Measurements from ENCODE around the gene EXOC3L2.

Gene EXOC3L2

DNA sequence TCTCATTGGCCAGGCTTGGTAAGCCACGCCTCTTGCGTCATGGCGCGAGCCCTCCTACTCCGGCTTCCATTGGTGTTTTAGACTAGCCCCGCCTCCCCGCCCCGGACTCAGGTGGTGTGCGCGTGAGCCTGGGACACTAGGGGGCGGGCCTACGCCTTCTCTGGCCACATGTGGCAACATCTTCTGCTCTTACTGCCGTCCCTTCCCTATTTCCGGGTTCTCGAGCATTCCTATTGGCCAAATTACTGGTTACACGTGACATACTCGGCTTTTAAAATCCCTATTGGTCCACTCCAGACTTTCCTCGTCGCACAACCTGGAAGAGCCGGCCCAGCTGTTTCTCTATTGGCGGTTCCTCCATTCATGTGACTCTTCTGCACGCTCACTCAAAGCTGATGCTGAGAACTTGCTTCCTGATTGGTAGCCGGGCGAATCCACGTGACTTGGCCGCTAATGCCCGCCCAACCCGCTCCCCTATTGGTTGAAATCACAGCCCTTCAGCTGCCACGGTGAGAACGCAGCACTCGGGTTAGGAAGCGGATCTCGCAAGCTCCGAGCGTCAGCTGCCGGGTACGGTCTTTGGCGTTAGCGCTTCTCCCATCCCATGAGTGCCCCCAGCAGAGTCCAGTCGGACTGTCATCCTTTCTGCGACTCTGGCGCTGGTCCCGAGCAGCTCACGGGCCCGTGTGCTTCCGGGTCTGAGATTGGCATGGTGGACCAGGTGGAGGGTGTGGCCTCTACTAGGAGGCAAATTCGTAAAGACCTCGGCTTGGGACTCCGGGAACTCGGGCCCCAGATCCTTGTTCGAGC lies 66.7 kb downstream of the EXOC3L2 start, which contains the start of gene BLOC1S3:
TSS of gene BLOC1S3 (plus strand) at position 523 of the 810 bp plus-strand sequence. CDS start 513 bp downstream, outside the sequence.
- peak; percentile 100 for DNase-seq

DNA sequence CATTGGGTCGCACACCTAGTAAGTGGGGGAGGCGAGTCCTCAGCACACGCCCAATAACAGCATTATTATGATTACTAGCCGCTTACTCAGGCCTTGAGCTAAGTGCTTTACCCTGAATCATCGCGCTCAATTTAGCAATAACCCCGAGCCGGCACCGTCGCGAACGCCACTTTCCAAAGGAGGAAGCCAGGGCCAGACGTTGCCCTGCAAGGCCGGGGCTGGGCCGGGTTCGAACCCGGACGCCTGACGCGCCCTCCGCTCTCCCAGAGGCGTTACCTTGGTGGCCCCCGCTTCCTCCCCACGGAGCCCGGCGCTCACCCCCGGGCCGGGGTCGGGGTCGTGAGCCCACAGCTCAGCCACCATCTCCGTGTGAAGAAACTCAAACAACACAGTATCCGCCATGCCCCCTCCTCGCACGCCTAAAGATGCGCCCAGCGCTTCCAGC lies 67.4 kb downstream of the EXOC3L2 start, which contains the start of gene TRAPPC6A:
TSS of gene TRAPPC6A (minus strand) at position 421 of the 445 bp plus-strand sequence. CDS start at position 402, 19 bp downstream.
- DNase-seq: peak; percentile 27

GRCh38 chr19:45175515-45176345 lies 69.5 kb downstream of the EXOC3L2 start:
- DNase-seq: no peak

DNA sequence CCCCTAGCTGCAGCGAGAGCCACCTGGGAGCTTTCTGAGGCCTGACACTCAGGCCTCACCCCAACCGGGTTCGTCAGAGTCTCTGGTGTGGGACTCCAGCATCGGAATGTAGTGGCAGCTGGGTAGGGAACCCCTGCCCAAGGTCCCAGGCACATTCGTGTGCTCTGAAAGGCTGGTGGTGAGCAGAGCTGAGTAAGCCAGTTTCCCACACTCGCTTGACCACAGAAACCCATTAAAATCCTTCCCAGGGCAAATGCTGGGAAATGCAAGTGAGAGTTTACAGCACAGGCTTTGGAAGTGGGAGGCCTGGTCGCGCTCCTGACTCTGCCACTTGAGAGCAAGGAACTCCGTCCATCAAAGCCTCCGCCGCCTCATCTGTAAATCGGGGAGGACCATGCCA lies 71.4 kb downstream of the EXOC3L2 start:
- DNase-seq: peak; percentile 49

DNA sequence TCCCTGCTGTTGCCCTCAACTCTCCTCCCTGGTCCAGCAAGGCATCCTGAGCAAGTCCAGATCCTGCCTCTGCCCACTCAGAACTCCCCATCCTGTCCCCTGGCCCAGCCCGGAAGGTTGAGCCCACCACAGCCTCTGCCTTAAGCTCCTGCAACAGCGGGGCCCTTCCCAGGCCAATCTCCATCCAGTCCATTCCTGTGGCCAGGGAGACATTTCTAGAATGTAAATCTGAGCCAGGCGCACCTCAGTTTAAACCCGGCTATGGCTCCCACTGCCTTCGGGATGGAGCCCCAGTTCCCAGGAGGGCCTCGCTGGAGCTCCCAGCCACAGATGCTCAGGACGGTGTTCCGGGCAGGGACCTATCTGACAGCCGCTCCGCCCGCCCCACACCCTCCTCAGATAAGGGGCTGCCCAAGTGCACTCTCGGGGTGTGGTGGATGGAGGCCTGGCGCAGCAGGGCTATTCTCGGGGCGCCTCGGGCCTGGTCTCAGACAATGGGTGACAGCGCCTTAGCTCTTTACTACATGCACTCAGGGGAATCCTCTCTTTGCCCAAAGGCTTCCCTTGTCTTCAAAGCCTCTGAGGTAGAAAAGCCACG lies 72.5 kb downstream of the EXOC3L2 start:
- no peak for DNase-seq

- DNase-seq: no peak
Measured at GRCh38 chr19:45172173-45172572, 73.0 kb downstream of the EXOC3L2 start.

DNA sequence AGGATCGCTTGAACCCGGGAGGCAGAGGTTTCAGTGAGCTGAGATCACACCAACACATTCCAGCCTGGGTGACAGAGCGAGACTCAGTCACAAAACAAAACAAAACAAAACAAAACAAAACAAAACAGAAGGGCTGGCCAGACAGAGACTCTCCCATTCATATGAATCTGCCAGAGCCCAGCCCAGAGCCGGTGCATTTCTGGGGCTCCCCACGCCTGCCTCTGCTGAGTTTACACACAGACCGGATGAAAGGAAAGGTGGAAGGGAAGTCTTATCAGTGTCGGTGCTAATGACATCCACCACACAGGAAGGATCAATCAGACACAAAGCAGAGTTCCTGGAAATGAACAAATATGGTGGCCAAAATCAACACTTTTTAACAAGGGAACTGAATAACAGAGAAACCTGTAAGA lies 74.0 kb downstream of the EXOC3L2 start:
- no peak for DNase-seq

DNA sequence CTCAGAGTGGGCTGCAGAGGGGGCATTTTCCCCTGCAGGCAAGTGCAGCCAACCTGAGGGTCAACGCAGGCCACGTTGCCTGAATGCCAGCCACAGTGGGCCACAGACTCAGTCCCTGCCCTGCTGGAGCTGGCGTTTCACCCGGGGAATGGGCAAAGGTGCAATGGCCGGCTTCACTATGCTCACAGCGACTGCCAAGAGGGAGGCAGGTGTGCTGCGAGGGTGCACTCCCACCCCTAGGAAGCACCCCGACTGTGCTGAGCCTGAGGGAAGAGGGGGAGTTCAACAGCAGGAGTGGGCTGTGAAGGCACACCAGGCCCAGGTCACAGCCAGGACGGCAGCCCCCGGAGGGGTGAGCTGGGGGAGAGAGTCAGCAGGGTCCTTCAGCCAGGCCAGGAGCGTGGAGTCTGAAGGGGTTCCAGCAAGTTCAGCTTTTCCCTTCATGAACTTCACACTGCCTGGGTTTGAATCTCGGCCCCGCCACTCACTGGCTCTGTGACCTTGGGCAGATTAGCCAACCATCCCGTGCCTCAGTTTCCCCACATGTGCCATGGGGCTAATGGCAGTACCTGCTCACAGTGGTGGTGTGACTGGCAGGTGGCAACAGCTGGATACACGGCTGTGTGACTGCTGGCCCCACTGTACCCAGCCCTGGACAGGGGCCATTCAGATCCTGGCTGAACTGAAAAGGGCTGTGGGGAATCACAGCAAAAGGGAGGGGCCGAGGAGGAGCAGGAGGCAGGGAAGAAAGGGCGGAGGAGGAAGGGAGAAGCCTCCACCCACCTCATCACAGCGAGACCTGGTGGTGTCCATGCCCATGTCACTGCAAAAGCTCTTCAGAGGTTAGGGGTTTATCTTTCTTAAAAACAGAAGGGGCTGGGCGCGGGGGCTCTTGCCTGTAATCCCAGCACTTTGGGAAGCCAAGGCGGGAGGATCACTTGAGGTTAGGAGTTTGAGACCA lies 74.8 kb downstream of the EXOC3L2 start:
- no peak for DNase-seq

- no peak for DNase-seq
Measured at GRCh38 chr19:45169602-45170001, 75.6 kb downstream of the EXOC3L2 start.

DNA sequence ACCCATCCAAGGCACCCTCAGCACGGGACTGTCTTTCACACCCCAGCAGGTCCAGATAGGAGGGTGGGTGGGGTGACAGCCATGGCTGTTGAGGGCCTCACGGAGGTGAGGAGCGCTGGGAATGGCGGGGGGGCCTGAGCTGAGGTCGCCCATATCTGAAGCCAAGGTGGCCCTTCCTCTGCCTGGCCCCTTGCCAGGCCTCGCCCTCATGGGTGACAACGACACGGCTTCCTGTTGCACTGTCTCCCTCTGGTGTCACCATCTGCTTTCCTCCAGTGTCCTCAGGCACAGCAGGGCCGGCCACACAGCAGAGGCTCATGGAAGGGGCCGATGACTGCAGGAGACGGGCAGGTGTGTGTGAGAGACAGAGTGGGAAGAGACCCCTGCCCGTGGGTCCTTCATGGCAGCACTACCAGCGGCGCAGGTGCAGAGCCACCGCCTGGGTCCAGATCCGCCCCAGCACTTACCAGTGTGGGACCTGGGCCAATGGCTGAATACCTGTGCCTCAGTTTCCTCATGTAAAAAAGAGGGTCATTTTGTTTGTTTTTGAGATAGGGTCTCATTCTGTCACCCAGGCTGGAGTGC lies 76.3 kb downstream of the EXOC3L2 start:
- no peak for DNase-seq

GRCh38 chr19:45166723-45167252 lies 78.4 kb downstream of the EXOC3L2 start:
- DNase-seq: no peak

- DNase-seq: peak; percentile 35
Measured at GRCh38 chr19:45164577-45165335, 80.5 kb downstream of the EXOC3L2 start.

GRCh38 chr19:45163751-45164460 lies 81.3 kb downstream of the EXOC3L2 start:
- DNase-seq: no peak

GRCh38 chr19:45163156-45163555 lies 82.1 kb downstream of the EXOC3L2 start:
- no peak for DNase-seq

DNA sequence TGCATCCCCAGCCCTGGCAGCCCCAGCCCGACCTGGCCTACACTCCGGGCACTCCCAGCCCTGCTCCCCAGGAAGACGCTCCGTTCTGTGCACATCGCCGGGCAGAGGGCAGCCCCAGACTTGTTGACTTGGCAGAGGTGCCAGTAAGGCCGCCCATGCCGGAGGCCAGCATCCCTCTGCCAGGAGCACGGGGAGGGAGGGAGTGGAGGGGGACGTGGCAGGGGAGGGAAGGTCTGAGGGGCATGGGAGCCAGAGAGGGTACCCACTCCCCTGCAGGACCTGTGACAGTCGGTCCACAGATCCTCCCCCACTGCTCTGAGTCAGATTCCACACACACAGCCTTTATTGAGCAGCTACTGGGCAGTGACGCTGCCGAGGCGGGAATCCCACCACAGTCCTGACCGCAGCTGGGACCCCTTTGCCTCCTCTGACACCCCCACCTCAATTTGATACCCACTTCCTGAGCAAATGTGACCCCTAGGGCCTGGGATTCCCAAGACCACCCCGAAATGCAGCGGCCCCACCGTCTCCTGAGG lies 82.5 kb downstream of the EXOC3L2 start:
- DNase-seq: no peak
